Kidney (tissue), 14 donors: Measurements from ENCODE around the gene SCART1. TPM values are rescaled to one million over a fixed set of nuclear protein-coding genes. Genes with fewer than 3 reads are reported as not detected.
A peak's percentile ranks its signal among the peaks of the same experiment; 100 is the strongest.

ENCODE experiments used
- DNase-seq, 5 donors: peaks; one replicate each; pipeline ENCODE4 v3.0.0-alpha.2; 2013 to 2020
- FAIRE-seq: peaks from 2 replicates; lab custom pipeline; 2012; peaks lifted over from hg19 to GRCh38; lab: Jason Lieb, UNC
- H3K27ac ChIP-seq, 2 donors: one replicate each; pipeline ENCODE4 v1.7.0; 2013; ENCODE audit warnings: low read depth in 2 of 2, low read length in 2 of 2, inconsistent platforms in 1 of 2
- H3K27me3 ChIP-seq: one replicate; pipeline ENCODE4 v1.7.1; 2013; ENCODE audit warnings: low read length, inconsistent platforms; ENCODE audit not compliant: control insufficient read depth, insufficient read depth
- H3K36me3 ChIP-seq, 3 donors: one replicate each; pipeline versions ENCODE4 v1.7.0 to v1.7.1; 2013; ENCODE audit warnings: low read length in 3 of 3, control low read depth in 1 of 3, inconsistent platforms in 1 of 3; ENCODE audit not compliant: insufficient read depth in 3 of 3, control insufficient read depth in 2 of 3
- H3K4me1 ChIP-seq, 3 donors: one replicate each; pipeline versions ENCODE4 v1.7.0 to v1.7.1; 2013; ENCODE audit warnings: low read length in 3 of 3, inconsistent platforms in 1 of 3, low read depth in 1 of 3; ENCODE audit not compliant: control insufficient read depth in 2 of 3, insufficient read depth in 2 of 3
- H3K4me3 ChIP-seq, 3 donors: one replicate each; pipeline versions ENCODE4 v1.7.0 to v1.8.1; 2013; ENCODE audit warnings: low read length in 3 of 3, control low read depth in 1 of 3, inconsistent platforms in 1 of 3
- H3K9ac ChIP-seq, 3 donors: one replicate each; pipeline versions ENCODE4 v1.7.0 to v1.7.1; 2013; ENCODE audit warnings: low read length in 3 of 3, control low read depth in 1 of 3, inconsistent platforms in 1 of 3
- H3K9me3 ChIP-seq, 3 donors: one replicate each; pipeline versions ENCODE4 v1.7.0 to v1.7.1; 2013; ENCODE audit warnings: low read length in 3 of 3, control low read depth in 1 of 3, inconsistent platforms in 1 of 3; ENCODE audit not compliant: control insufficient read depth in 2 of 3, insufficient read depth in 1 of 3
- intact Hi-C: fragments of 100-400 bp; cut with DNase I; formaldehyde crosslinking; loops from one replicate; pipeline ENCODE4 v1.11.1; 2022
- polyA plus RNA-seq: library from polyadenylated mRNA; stranded (reverse); fragments of 350-450 nt; fragmentation: Illumina TruSeq; extraction: RNeasy Lipid Tissue Mini Kit (QIAGEN cat#74804); gene quantifications from one replicate; pipeline ENCODE4 v1.2.3, GENCODE V29; 2014; ENCODE audit warnings: low read depth, low replicate concordance; ENCODE audit not compliant: insufficient read depth
- total RNA-seq: library from RNA; stranded (reverse); fragmentation: NEBNext Ultra II Directional; extraction: Animal tissue kit (Norgen Biotek cat#: 25700); gene quantifications from one replicate; pipeline ENCODE4 v1.2.1, GENCODE V29; 2021
- TF ChIP-seq, protein P1 (sequence below): IDR thresholded peaks from 3 replicates; pipeline ENCODE4 v1.5.1; 2012; ENCODE audit warnings: mild to moderate bottlenecking, moderate library complexity, borderline replicate concordance; ENCODE audit not compliant: insufficient read depth; ENCODE audit errors: extremely low read depth
- donor health status: control.
- donor health status: control.
- donor health status: control.
- donor health status: control.
- donor health status: control.
- donor health status: DM: yes; HTN: yes; CAD: no.
- donor health status: Normal renal cell carcinoma (clear cell type).

SCART1 gene
- total and polyA plus RNA-seq, 2 donors from 2014 or later, result 0.37 to 3.9 TPM

DNA sequence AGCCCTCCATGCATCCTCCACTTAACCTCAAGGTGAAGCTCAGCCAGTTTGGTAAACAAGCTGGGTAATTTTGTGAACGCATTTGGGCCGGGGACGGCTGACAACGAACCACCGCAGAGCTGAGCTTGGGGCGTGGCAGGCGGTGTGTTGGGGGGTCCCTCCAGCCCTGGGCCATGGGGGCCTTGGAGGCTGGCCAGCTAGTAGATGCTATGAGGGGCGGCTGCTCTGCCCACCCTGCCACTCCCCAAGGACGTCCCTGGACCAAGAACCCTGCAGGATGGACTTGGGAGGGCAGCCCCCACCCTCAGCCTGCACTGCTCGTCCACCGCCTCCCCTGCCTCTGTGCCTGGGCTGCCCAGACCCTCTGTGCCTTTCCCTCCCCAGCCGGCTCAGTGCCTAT lies 12.0 kb upstream of the SCART1 start:
- Histone ChIP-seq H3K27ac (no peak overlapping the region), H3K27me3 (no peaks in the 10 kb centered on the region), H3K9me3 (peaks cover 0 to 3% (median 0%) of the 10 kb centered on the region in 3 donors), H3K4me1 (no peaks in the 10 kb centered on the region), H3K9ac (no peak overlapping the region), H3K36me3 (no peaks in the 10 kb centered on the region), H3K4me3 (no peak overlapping the region)
- intact Hi-C loops, result no loop called here
- FAIRE-seq (no peak), DNase-seq (peak in 2 of 5 donors; percentile 3 to 67)
- TF ChIP-seq, protein P1, sequence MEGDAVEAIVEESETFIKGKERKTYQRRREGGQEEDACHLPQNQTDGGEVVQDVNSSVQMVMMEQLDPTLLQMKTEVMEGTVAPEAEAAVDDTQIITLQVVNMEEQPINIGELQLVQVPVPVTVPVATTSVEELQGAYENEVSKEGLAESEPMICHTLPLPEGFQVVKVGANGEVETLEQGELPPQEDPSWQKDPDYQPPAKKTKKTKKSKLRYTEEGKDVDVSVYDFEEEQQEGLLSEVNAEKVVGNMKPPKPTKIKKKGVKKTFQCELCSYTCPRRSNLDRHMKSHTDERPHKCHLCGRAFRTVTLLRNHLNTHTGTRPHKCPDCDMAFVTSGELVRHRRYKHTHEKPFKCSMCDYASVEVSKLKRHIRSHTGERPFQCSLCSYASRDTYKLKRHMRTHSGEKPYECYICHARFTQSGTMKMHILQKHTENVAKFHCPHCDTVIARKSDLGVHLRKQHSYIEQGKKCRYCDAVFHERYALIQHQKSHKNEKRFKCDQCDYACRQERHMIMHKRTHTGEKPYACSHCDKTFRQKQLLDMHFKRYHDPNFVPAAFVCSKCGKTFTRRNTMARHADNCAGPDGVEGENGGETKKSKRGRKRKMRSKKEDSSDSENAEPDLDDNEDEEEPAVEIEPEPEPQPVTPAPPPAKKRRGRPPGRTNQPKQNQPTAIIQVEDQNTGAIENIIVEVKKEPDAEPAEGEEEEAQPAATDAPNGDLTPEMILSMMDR, result no peak

DNA sequence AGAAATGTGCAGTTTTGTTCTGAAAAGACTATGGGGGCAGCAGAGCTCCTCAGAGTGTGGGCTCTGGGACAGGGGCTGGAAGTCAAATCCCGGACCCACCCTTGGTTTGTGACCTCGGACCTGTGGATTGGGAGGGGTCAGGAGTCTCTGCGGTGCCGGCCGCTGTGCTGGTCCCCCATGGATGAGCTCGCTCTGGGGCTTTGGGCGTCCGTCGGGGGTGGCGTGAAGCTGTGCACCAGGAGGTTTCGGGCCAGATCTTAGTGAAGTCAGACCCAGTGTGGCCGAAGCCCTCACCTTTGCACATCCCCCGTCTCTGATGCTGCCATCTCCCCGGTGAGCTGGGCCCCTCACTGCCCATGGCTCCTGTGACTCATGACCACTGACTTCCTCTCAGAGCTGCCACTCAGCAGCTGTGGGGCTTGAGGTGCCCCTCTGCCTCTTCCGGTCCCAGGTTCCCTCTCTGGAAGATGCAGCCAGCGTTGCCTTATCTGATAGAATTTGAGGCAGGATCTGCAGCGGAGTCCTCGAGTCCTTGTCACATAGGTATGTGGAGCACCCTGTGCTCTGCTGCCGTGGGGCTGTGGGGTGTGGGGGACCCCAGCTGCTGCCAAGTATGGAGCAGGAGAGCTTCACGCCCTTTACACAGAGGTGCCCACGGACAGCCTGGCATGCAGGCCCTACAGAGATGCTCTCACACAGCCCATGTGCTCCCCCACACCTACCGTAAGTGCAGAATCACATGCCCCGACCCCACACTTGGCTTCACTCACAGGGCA lies 11.4 kb upstream of the SCART1 start:
- peak in 1 of 5 donors; percentile 4 for DNase-seq

DNA sequence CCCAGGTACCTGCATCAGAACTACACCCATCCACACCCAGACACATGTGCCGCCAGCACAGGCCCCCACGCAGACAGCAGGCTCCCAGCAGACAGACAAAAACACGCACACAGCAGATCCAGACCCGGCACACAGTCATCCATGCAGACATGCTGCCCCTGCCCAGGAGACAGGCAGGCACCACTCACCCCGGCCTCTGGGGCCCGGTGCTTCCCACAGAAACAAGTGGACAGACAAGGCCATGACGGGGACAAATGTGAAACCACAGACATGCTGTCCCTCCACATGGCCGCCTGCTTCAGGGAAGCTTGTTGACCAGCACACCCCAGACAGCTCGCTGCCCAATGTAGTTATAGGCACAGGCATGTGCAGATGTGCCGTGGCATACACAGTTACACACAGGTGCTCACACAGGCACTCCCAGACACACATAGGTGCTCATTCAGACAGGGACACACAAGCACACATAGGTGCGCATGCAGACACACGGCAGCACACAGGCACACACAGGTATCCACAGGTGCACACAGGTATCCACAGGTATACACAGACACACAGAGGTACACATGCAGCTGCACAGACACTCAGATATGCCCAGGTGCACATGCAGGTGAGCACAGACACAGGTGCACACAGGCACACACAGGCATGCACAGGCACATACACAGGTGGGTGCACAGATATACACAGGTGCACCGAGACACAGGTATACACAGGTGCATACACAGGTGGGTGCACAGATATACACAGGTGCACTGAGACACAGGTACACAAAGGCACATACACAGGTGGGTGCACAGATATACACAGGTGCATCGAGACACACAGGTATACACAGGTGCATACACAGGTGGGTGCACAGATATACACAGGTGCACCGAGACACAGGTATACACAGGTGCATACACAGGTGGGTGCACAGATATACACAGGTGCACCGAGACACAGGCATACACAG lies 10.5 kb upstream of the SCART1 start:
- FAIRE-seq, result no peak
- H3K9ac ChIP-seq, result no peak overlapping the region
- TF ChIP-seq, protein P1, result no peak
- H3K27ac ChIP-seq, result no peak overlapping the region
- H3K4me3 ChIP-seq, result no peak overlapping the region
- H3K9me3 ChIP-seq, result peaks cover 0 to 13% (median 4%) of the 10 kb centered on the region in 3 donors
- no peaks in the 10 kb centered on the region for H3K4me1 ChIP-seq
- intact Hi-C loops, result no loop called here
- DNase-seq, result peak in 2 of 5 donors; percentile 1 to 26
- H3K36me3 ChIP-seq, result no peaks in the 10 kb centered on the region
- no peaks in the 10 kb centered on the region for H3K27me3 ChIP-seq

More for the DNA sequence above, 11.4 kb upstream of the SCART1 start:
- FAIRE-seq, result no peak
- Histone ChIP-seq H3K9me3 (peaks cover 0 to 6% (median 2%) of the 10 kb centered on the region in 3 donors), H3K4me3 (no peak overlapping the region), H3K9ac (no peak overlapping the region), H3K27ac (no peak overlapping the region), H3K27me3 (no peaks in the 10 kb centered on the region), H3K36me3 (no peaks in the 10 kb centered on the region), H3K4me1 (no peaks in the 10 kb centered on the region)
- TF ChIP-seq, protein P1, result no peak
- intact Hi-C loops, result no loop called here
